Natural killer cell (primary cell): Measurements from ENCODE around the gene DNAH10. TPM values are rescaled to one million over a fixed set of nuclear protein-coding genes. Genes with fewer than 3 reads are reported as not detected.

Experiments
- ATAC-seq, 3 donors: fragments of 150-1000 bp in 2 of 3; fragments of 200-7000 bp in 1 of 3; cut with Tn5 transposase; 1 replicate in 1 of 3; 2 replicates in 2 of 3; pipeline ENCODE4 v1.10.0; 2021; ENCODE audit warnings: mild to moderate bottlenecking in 2 of 3, moderate library complexity in 2 of 3
- DNase-seq, 2 donors: peaks; one replicate each; pipeline versions ENCODE4 v3.0.0 to v3.0.0-alpha.2; 2013 to 2021; ENCODE audit warnings: mixed read lengths in 1 of 2
- H3K27ac ChIP-seq: one replicate; pipeline ENCODE4 v1.5.1; 2013; ENCODE audit warnings: mild to moderate bottlenecking, low read length
- H3K27me3 ChIP-seq: one replicate; pipeline ENCODE4 v1.6.1; 2013; ENCODE audit warnings: low read length; ENCODE audit not compliant: control insufficient read depth, insufficient read depth
- H3K36me3 ChIP-seq: one replicate; pipeline ENCODE4 v1.6.1; 2013; ENCODE audit warnings: low read length; ENCODE audit not compliant: control insufficient read depth, insufficient read depth
- H3K4me1 ChIP-seq: one replicate; pipeline ENCODE4 v1.6.1; 2013; ENCODE audit warnings: low read length; ENCODE audit not compliant: control insufficient read depth, insufficient read depth
- H3K4me3 ChIP-seq: one replicate; pipeline ENCODE4 v1.5.1; 2013; ENCODE audit warnings: low read length
- H3K9me3 ChIP-seq: one replicate; pipeline ENCODE4 v1.6.1; 2013; ENCODE audit warnings: low read length; ENCODE audit not compliant: control insufficient read depth, insufficient read depth
- H3K27ac Mint-ChIP-seq, 2 donors: one replicate each; pipeline ENCODE4 v1.8.0; 2022; ENCODE audit warnings: mild to moderate bottlenecking in 2 of 2, mixed read lengths in 2 of 2, moderate library complexity in 1 of 2
- H3K27me3 Mint-ChIP-seq, 2 donors: one replicate each; pipeline ENCODE4 v1.8.0; 2022; ENCODE audit warnings: low read depth in 2 of 2, mixed read lengths in 2 of 2
- H3K36me3 Mint-ChIP-seq: one replicate; pipeline ENCODE4 v1.8.0; 2022; ENCODE audit warnings: mixed read lengths
- H3K4me1 Mint-ChIP-seq, 2 donors: one replicate each; pipeline ENCODE4 v1.8.0; 2022; ENCODE audit warnings: mixed read lengths in 2 of 2
- H3K4me3 Mint-ChIP-seq: one replicate; pipeline ENCODE4 v1.8.0; 2022; ENCODE audit warnings: mild to moderate bottlenecking, moderate library complexity, mixed read lengths
- H3K9me3 Mint-ChIP-seq, 2 donors: one replicate each; pipeline ENCODE4 v1.8.0; 2022; ENCODE audit warnings: mixed read lengths in 2 of 2
- CTCF ChIP-seq: fragments of 200-600 bp; IDR thresholded peaks from one replicate; pipeline ENCODE4 v1.8.0; 2022; ENCODE audit warnings: antibody characterized with exemption
- WGBS: methylation state at CpG from one replicate; pipeline ENCODE4 v1.1.7; 2013; ENCODE audit warnings: missing lambda C conversion rate; ENCODE audit not compliant: insufficient coverage; 5-methylcytosine and 5-hydroxymethylcytosine counted together
- intact Hi-C: fragments of 100-400 bp; cut with micrococcal nuclease; formaldehyde crosslinking; loops from one replicate; pipeline ENCODE4 v1.14.2; 2022
- total RNA-seq, 4 donors: library from RNA; stranded (reverse); fragments of 120-200 nt in 1 of 4; gene quantifications; one replicate each; pipeline versions ENCODE4 v1.2.3 to v1.2.4, GENCODE V29; 2013 to 2022

Gene DNAH10
- total RNA-seq, 3 donors from 2014 or later (not counting 1 experiment from before 2014, with no cell fraction given): 0.43 to 1.7 (median 0.94) TPM

GRCh38 chr12:123979566-123979965, 217.5 kb downstream of the DNAH10 start:
- H3K36me3 ChIP-seq: peaks cover 14% of the 10 kb centered on the region
- Mint-ChIP-seq H3K27ac (no peak overlapping the region), H3K9me3 (no peaks in the 10 kb centered on the region), H3K4me3 (no peak overlapping the region), H3K4me1 (peaks cover 13 to 32% of the 10 kb centered on the region in 2 donors), H3K36me3 (no peaks in the 10 kb centered on the region), H3K27me3 (no peaks in the 10 kb centered on the region)
- H3K27ac ChIP-seq: no peak overlapping the region
- TF ChIP-seq CTCF: no peak
- H3K4me1 ChIP-seq: no peaks in the 10 kb centered on the region
- DNase-seq (no peak), ATAC-seq (no peak)
- intact Hi-C loops: no loop called here
- H3K9me3 ChIP-seq: no peaks in the 10 kb centered on the region
- no peak overlapping the region for H3K4me3 ChIP-seq
- no peaks in the 10 kb centered on the region for H3K27me3 ChIP-seq
- WGBS: 96% methylated on average over 5 of the region's 6 CpGs

GRCh38 chr12:123982269-123982668, 220.2 kb downstream of the DNAH10 start:
- Mint-ChIP-seq H3K4me1 (peaks cover 12 to 22% of the 10 kb centered on the region in 2 donors), H3K36me3 (no peaks in the 10 kb centered on the region), H3K27ac (no peak overlapping the region), H3K4me3 (no peak overlapping the region), H3K9me3 (no peaks in the 10 kb centered on the region), H3K27me3 (no peaks in the 10 kb centered on the region)
- no peak overlapping the region for H3K4me3 ChIP-seq
- H3K4me1 ChIP-seq: no peaks in the 10 kb centered on the region
- intact Hi-C loops: no loop called here
- TF ChIP-seq CTCF: no peak
- DNase-seq (no peak), ATAC-seq (no peak)
- no peaks in the 10 kb centered on the region for H3K9me3 ChIP-seq
- WGBS: 97% methylated on average over 7 of the region's 7 CpGs
- no peak overlapping the region for H3K27ac ChIP-seq
- no peaks in the 10 kb centered on the region for H3K27me3 ChIP-seq
- H3K36me3 ChIP-seq: peaks cover 11% of the 10 kb centered on the region

DNA sequence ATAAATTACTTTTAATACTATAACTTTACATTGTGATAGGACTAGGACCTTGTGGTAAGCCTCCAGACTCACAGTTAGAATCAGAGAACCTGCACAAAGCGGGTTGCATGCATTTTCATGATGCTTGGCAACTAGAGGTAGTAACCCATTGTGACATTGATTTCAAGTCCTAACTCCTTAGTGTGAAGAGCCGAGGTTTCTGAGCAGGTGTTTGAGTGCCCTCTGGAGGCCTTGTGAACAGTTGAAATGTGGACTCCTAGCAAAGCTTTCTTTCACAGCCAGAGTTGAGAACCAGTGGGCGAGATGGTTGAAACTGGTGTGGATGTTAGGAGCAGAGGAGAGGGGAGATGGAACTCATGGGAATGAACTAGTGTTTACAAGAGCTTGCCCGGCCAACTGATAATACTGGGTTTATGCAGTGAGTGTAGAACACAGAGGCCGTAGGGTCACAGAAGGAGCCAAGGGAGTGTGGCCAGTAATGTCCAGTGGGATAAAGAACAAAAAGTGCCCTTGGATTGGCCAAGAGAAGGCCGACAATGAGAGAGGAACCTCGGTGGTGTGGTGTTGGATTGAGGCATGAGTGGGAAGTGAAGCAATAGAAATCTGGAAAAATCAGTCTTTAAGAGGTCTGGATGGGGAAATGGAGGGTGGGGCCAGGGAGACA, 221.9 kb downstream of the DNAH10 start:
- Mint-ChIP-seq H3K4me1 (peaks cover 21 to 28% of the 10 kb centered on the region in 2 donors), H3K27ac (peak overlapping the region in 1 of 2 donors; percentile 3), H3K4me3 (no peak overlapping the region), H3K36me3 (peaks cover 9% of the 10 kb centered on the region), H3K27me3 (no peaks in the 10 kb centered on the region), H3K9me3 (no peaks in the 10 kb centered on the region)
- Histone ChIP-seq H3K27me3 (no peaks in the 10 kb centered on the region), H3K9me3 (no peaks in the 10 kb centered on the region), H3K4me3 (no peak overlapping the region), H3K27ac (no peak overlapping the region), H3K4me1 (peaks cover 2% of the 10 kb centered on the region), H3K36me3 (peaks cover 15% of the 10 kb centered on the region)
- intact Hi-C loops: loop anchor here (1.0 kb wide), 1 partner anchor 79 kb away; no protein-coding TSS in a partner anchor
- ATAC-seq (peak; percentile 66 to 86 (median 82)), DNase-seq (peak; percentile 19 to 83)
- 76% methylated on average over 7 of the region's 7 CpGs for WGBS
- TF ChIP-seq CTCF: peak; percentile 66

DNA sequence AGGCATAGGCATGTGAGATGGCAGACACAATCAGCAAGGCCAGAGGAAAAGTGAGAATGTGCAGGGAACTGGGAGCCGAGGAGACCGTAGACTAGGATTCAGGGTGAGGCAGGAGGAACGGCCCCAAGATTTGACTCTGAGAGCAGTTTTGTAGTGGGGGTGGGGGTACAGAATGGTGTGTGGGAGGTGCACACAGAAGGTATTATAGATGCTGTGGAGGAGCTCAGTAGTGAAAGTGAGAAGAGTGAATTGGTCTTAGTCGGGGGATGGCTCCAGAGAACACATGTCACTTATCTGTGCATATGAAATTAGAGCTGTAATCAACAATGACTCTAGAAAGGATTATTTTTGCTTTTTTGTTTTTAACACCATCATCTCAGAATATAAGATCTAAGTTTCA, 222.8 kb downstream of the DNAH10 start:
- H3K4me3 Mint-ChIP-seq: no peak overlapping the region
- intact Hi-C loops: loop anchor here (1.0 kb wide), 1 partner anchor 80 kb away; no protein-coding TSS in a partner anchor
- no peak for TF ChIP-seq CTCF
- Histone ChIP-seq H3K27me3 (no peaks in the 10 kb centered on the region), H3K4me3 (no peak overlapping the region), H3K27ac (no peak overlapping the region), H3K36me3 (peaks cover 16% of the 10 kb centered on the region), H3K4me1 (peaks cover 3% of the 10 kb centered on the region), H3K9me3 (no peaks in the 10 kb centered on the region)
- H3K9me3 Mint-ChIP-seq: no peaks in the 10 kb centered on the region
- DNase-seq: no peak
- no peak for ATAC-seq
- 87% methylated on average over 4 of the region's 4 CpGs for WGBS
- H3K4me1 Mint-ChIP-seq: peaks cover 21 to 36% of the 10 kb centered on the region in 2 donors
- H3K27ac Mint-ChIP-seq: no peak overlapping the region
- H3K36me3 Mint-ChIP-seq: peaks cover 9% of the 10 kb centered on the region
- H3K27me3 Mint-ChIP-seq: no peaks in the 10 kb centered on the region
